Neural progenitor cell (in vitro differentiated cells): ENCODE data around the gene TMEM214.
"Not testable (repeated sequence)": the region's sequence is repeated elsewhere in the genome, so short reads cannot be mapped to it uniquely, and the experiment has no call there.

Experiments
- CTCF ChIP-seq: fragments of 200-600 bp; sonication (generic); IDR thresholded peaks from 2 replicates; pipeline ENCODE4 v1.5.1; 2017; ENCODE audit warnings: antibody characterized with exemption, mild to moderate bottlenecking
- EZH2 ChIP-seq: fragments of 200-600 bp; sonication (generic); IDR thresholded peaks from 2 replicates; pipeline ENCODE4 v1.6.1; 2017; ENCODE audit warnings: antibody characterized with exemption, mild to moderate bottlenecking, moderate library complexity
- EZH2phosphoT487 ChIP-seq: fragments of 200-600 bp; sonication (generic); IDR thresholded peaks from 2 replicates; pipeline ENCODE4 v1.6.1; 2017; ENCODE audit warnings: antibody characterized with exemption

DNA sequence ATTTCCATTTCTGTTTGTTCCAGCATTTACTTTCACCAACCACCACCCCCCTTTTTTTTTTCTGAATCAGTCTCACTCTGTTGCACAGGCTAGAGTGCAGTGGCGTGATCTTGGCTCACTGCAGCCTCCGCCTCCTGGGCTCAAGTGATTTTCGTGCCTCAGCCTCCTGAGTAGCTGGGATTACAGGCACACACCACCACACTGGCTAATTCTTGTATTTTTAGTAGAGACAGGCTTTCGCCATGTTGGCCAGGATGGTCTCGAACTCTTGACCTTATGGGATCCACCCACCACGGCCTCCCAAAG, 42.8 kb downstream of the TMEM214 start:
- not testable (repeated sequence) for TF ChIP-seq CTCF, EZH2, EZH2phosphoT487
